Measurements from ENCODE around the gene ATP2C2. TPM values are rescaled to one million over a fixed set of nuclear protein-coding genes. Genes with fewer than 3 reads are reported as not detected.

Gene ATP2C2
- total RNA-seq, 1 donor from 2014 or later, result 6.8 TPM

DNA sequence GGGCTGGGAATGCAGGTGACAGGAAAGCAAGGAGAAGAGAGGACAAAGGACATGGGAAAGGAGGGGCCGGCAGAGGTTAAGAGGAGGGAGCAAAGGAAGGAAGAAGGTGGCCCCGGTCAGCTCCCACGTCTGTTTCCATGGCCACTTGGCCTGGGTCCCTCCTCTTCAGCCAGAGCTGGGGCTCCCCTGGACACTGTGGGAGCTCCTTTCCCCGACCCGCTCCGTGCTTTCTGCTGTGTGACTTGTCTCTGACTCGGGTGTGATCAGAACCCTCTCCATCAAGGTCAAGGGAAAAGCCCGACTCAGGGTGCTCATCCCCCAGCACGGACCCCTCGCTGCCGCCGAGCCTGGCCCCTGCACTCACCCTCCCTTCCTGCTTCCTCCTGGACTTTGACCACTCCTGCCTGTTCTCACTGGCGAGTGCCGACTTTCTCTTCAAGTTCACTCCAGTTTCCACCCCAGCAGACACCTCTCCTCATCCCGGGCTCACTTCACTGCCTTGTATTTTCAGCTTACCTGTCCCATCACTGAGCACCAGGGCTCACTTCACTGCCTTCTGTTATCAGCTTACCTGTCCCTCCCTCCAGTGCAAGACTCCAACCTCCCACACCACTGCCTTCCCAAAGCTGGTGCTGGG, 74.9 kb downstream of the ATP2C2 start:
- no peaks in the 10 kb centered on the region for H3K9me3 Mint-ChIP-seq (ENCODE audit: low read depth)
- H3K36me3 Mint-ChIP-seq (ENCODE audit: insufficient read depth), result no peaks in the 10 kb centered on the region
- no peaks in the 10 kb centered on the region for H3K27me3 Mint-ChIP-seq

DNA sequence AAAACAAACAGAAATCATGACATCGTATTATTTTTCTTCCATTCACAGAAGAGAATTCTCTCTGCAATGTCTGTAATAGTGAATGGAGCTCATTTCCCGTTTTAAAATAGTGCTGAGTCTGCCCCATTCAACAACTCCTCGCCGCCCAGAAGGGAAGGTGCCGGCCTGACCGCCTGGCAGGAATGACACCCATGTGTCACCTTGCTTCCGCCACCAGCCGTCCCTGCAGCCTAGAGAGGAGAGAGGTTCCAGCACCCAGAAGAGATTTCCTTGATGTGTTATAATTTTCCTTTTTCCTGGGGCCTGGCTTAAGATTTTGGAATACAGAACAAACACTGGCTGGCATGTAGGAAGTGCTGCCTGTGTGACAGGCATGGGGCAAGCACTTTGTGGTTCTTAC, 76.1 kb downstream of the ATP2C2 start:
- no peak for DNase-seq (ENCODE audit: low spot score, unreplicated experiment)
- Mint-ChIP-seq H3K4me3 (ENCODE audit: low read depth) (no peak overlapping the region), H3K27me3 (no peaks in the 10 kb centered on the region), H3K27ac (no peak overlapping the region), H3K4me1 (ENCODE audit: low read depth) (peaks cover 9% of the 10 kb centered on the region), H3K9me3 (ENCODE audit: low read depth) (no peaks in the 10 kb centered on the region), H3K36me3 (ENCODE audit: insufficient read depth) (no peaks in the 10 kb centered on the region)
- TF ChIP-seq, protein P1, sequence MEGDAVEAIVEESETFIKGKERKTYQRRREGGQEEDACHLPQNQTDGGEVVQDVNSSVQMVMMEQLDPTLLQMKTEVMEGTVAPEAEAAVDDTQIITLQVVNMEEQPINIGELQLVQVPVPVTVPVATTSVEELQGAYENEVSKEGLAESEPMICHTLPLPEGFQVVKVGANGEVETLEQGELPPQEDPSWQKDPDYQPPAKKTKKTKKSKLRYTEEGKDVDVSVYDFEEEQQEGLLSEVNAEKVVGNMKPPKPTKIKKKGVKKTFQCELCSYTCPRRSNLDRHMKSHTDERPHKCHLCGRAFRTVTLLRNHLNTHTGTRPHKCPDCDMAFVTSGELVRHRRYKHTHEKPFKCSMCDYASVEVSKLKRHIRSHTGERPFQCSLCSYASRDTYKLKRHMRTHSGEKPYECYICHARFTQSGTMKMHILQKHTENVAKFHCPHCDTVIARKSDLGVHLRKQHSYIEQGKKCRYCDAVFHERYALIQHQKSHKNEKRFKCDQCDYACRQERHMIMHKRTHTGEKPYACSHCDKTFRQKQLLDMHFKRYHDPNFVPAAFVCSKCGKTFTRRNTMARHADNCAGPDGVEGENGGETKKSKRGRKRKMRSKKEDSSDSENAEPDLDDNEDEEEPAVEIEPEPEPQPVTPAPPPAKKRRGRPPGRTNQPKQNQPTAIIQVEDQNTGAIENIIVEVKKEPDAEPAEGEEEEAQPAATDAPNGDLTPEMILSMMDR (IDR thresholded peaks at IDR 0.05; ENCODE audit: unreplicated experiment), result no peak

More for the DNA sequence above, 74.9 kb downstream of the ATP2C2 start:
- peaks cover 9% of the 10 kb centered on the region for H3K4me1 Mint-ChIP-seq (ENCODE audit: low read depth)
- H3K4me3 Mint-ChIP-seq (ENCODE audit: low read depth), result no peak overlapping the region
- DNase-seq (ENCODE audit: low spot score, unreplicated experiment), result no peak
- TF ChIP-seq, protein P1 (IDR thresholded peaks at IDR 0.05; ENCODE audit: unreplicated experiment), result no peak
- no peak overlapping the region for H3K27ac Mint-ChIP-seq

DNA sequence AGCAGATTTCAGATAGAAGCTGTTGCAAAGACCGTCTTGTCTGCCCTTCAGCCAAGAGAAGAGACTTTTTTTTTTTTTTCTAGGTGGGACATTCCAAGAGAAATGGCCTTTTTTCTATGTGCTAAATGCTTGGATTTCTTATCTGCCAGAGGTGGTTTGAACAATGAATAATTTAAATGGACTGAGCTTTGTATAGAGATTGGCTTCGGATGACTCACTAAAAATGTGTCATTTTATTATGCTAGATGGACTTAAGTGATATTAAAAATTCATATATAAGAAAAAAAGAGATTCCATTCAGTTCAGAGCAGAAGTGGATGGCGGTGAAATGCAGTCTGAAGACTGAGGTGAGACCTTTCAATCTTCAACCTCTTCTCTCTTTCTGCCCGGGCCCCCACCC, 77.7 kb downstream of the ATP2C2 start:
- Mint-ChIP-seq H3K4me1 (ENCODE audit: low read depth) (peaks cover 9% of the 10 kb centered on the region), H3K9me3 (ENCODE audit: low read depth) (no peaks in the 10 kb centered on the region), H3K36me3 (ENCODE audit: insufficient read depth) (no peaks in the 10 kb centered on the region), H3K4me3 (ENCODE audit: low read depth) (no peak overlapping the region), H3K27ac (no peak overlapping the region), H3K27me3 (no peaks in the 10 kb centered on the region)
- TF ChIP-seq, protein P1 (IDR thresholded peaks at IDR 0.05; ENCODE audit: unreplicated experiment), result no peak
- no peak for DNase-seq (ENCODE audit: low spot score, unreplicated experiment)

DNA sequence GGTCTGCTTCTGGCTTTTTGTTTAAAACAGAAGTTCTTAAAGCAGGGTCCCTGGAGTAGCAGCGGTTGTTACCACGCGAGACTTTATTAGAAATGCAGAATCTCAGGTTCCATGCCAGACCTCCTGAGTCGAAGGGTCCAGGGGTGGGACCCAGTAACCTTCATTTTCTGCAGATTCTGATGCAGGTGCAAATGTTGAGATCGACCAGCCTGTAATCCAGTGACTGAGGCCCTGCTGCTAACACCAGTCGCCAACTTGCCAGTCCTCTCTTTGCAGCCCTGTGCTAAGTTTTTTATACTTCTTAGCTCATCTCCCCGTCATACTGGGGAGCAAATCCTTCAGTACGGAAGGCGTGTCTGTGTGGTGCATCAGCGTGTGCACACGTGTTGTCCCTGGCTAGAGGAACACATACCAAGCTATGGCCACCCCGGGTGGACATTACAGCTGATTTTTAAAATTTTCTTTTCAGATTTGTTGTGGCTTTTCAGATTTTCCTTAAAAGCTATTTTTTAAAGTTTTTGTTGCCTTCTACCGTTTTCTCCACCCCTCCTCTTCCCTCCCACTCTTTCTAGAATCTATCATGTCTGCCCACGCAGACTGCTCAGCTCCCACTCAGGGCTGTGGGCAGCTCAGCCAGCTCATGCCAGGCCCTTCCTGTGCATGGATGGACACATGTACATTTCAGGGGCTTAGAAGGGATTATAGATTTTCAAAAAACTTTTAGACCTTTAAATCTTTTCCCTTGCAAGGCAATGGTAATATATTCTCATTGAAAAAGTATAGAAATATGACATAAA, 78.5 kb downstream of the ATP2C2 start:
- DNase-seq (ENCODE audit: low spot score, unreplicated experiment), result no peak
- H3K4me3 Mint-ChIP-seq (ENCODE audit: low read depth), result no peak overlapping the region
- no peaks in the 10 kb centered on the region for H3K27me3 Mint-ChIP-seq
- TF ChIP-seq, protein P1 (IDR thresholded peaks at IDR 0.05; ENCODE audit: unreplicated experiment), result no peak
- no peaks in the 10 kb centered on the region for H3K36me3 Mint-ChIP-seq (ENCODE audit: insufficient read depth)
- no peaks in the 10 kb centered on the region for H3K9me3 Mint-ChIP-seq (ENCODE audit: low read depth)
- H3K27ac Mint-ChIP-seq, result no peak overlapping the region
- H3K4me1 Mint-ChIP-seq (ENCODE audit: low read depth), result peaks cover 9% of the 10 kb centered on the region

DNA sequence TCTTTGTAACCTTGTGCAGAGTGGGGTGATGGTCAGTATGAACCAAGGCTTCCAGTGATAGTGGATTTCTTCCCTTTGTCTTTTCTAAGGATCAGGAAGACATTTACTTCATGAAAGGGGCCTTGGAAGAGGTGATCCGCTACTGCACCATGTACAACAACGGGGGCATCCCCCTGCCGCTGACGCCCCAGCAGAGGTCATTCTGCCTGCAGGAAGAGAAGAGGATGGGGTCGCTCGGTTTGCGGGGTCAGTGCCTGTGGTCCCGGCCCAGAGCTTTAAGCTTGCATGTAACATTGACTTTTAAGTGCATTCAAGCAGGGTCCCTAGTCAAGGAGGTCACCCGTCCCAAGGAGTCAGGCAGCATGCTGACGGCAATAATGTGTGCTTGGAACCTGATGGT, 80.1 kb downstream of the ATP2C2 start:
- no peak for DNase-seq (ENCODE audit: low spot score, unreplicated experiment)
- TF ChIP-seq, protein P1 (IDR thresholded peaks at IDR 0.05; ENCODE audit: unreplicated experiment), result no peak
- Mint-ChIP-seq H3K36me3 (ENCODE audit: insufficient read depth) (no peaks in the 10 kb centered on the region), H3K27me3 (no peaks in the 10 kb centered on the region), H3K27ac (no peak overlapping the region), H3K4me3 (ENCODE audit: low read depth) (no peak overlapping the region), H3K9me3 (ENCODE audit: low read depth) (no peaks in the 10 kb centered on the region), H3K4me1 (ENCODE audit: low read depth) (peaks cover 4% of the 10 kb centered on the region)
